ENCODE results near the gene REPS2.

REPS2 gene

DNA sequence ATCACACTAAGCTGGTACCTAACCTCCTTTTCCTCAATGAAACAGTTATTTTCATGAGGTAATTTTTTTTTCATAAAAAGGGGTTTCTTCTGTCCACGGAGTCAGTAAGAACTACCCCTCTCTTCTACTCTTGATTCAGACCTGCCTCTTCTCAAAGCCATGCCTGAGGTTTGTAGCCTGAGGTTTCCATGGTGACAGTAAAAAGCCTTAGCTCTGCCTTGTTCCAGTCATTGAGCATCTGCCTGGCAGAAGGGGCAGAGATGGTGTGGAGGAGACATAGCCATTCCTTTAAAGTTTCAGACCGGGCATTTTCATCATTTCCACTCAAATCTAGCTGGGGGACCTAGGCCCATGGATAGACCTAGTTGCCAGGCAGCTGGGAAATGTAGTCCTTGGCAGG is 135.5 kb downstream of the REPS2 start:
- peak; percentile 10 for DNase-seq (ENCODE audit: low spot score)

- DNase-seq (ENCODE audit: low spot score): peak; percentile 23
Measured at GRCh38 chrX:17082831-17083230, 136.4 kb downstream of the REPS2 start.

GRCh38 chrX:17086317-17086716 is 139.9 kb downstream of the REPS2 start:
- no peak for DNase-seq (ENCODE audit: low spot score)

DNA sequence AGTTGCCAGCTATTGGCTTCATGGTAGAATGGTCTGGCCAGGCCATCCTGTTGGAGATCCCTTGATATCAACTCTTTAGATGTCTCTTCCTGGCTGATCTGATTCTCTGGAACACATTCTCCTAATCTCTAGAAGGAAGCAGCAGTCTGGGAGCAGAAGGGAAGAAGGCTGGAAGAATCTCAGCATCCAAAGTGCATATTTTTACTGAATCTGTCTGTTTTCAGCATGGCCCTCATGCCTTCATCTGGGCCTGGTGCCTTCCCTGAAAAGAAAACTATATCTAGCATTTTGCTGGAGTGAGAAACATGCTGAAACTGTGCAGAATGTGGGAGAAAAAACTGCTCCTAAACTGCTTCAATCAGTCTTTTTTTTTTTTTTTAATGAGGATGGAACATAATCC is 148.7 kb downstream of the REPS2 start:
- no peak for DNase-seq (ENCODE audit: low spot score)

GRCh38 chrX:17098516-17099247 is 152.2 kb downstream of the REPS2 start:
- no peak for DNase-seq (ENCODE audit: low spot score)

DNA sequence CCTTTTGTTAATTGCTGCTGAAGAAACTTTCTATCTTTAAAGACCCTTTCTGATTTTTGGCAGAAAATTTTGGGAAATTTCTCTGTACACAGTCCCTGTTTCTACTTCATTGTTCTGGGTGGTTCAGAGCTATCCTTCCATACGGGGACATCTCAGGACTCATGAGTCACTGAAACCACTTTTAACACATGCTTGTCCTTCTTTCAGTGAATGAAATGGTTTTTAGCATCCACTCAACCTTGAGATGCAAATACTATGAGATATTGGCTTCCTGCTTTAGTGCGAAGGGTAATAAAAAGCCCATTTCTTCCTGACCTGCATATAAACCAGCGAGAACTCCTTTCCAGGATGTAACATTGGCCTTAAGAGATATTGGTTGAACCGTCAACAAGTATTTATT is 158.0 kb downstream of the REPS2 start:
- no peak for DNase-seq (ENCODE audit: low spot score)

DNA sequence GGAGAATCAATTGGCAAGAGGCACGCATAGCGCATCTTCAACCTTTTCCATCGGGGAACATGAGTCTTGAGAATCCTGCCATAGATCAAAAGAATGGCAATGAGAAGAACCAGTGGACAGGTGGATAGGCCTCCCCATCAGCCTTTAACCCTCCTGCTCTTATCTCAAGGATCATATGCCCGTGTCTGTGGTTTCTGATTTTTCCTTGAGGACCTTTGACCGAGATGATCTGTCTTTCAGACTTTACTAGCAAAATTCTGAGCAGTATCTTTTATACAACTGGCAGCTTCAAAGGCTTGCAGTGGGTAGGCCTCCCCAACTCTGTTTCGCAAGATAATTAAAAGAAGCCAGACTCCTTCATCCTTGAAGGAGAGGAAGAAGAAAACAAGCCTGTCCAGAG is 174.4 kb downstream of the REPS2 start:
- no peak for DNase-seq (ENCODE audit: low spot score)

- no peak for DNase-seq (ENCODE audit: low spot score)
Measured at GRCh38 chrX:17154001-17154400, 207.5 kb downstream of the REPS2 start.

- no peak for DNase-seq (ENCODE audit: low spot score)
Measured at GRCh38 chrX:17160975-17161374, 214.5 kb downstream of the REPS2 start.

GRCh38 chrX:17161991-17162390 is 215.5 kb downstream of the REPS2 start:
- DNase-seq (ENCODE audit: low spot score): no peak

GRCh38 chrX:17164079-17164478 is 217.6 kb downstream of the REPS2 start:
- no peak for DNase-seq (ENCODE audit: low spot score)

DNA sequence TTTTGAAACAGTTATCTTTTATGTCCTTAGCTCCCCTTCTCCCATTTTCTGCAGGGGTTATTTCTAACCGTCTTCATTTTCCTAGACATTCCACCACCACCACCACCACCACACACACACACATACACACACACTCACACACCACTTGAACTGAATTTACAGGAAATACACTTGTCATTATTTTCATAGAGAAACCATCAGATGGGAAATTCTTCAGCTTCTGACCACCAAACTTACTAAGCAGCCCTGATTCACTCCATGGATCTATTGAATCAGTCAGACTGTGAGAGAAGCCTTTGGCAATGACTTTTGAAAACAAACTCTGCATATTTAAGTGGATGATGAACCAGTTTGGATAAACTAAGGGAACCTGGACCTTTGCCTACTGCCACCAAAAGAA is 218.5 kb downstream of the REPS2 start:
- no peak for DNase-seq (ENCODE audit: low spot score)

DNA sequence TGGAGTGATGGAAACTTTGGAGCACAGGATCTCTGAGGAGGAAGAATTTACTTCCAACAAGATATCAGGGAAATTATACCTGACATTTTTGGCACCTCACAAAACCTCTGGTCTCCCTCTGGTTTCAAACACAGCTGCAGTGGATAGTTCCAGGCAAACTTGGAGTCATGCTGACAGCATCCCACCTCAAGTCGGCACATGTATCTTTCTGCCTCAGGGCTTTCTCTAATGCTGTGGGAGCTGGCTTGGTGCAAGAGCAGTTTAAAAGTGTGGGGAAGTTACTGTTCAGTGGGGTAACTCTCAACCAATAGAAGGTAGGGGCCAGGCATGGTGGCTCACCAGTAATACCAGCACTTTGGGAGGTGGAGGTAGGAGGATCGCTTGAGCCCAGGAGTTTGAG is 221.5 kb downstream of the REPS2 start:
- DNase-seq (ENCODE audit: low spot score): no peak

GRCh38 chrX:17170973-17171372 is 224.5 kb downstream of the REPS2 start:
- no peak for DNase-seq (ENCODE audit: low spot score)

DNA sequence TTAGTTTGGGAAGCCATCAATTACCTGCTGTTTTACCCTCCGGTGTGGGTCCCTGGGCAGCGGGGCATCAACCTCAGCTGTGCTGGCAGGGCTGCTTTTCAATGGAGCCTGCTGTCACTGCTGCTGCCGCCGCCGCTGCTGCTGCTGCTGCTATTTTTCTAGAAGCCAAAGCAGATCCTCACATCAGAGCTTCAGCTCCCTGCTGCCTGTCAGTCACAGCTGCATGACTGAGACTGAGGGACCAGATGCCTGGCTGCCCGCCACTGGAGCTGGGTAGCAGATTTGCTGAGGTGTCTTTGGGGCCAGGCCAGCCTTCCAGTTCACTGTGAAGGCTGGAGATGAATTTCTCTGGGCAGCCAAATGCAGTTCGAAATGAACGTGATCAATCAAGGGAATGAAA is 228.2 kb downstream of the REPS2 start:
- DNase-seq (ENCODE audit: low spot score): peak; percentile 79

- no peak for DNase-seq (ENCODE audit: low spot score)
Measured at GRCh38 chrX:17182317-17182716, 235.9 kb downstream of the REPS2 start.

DNA sequence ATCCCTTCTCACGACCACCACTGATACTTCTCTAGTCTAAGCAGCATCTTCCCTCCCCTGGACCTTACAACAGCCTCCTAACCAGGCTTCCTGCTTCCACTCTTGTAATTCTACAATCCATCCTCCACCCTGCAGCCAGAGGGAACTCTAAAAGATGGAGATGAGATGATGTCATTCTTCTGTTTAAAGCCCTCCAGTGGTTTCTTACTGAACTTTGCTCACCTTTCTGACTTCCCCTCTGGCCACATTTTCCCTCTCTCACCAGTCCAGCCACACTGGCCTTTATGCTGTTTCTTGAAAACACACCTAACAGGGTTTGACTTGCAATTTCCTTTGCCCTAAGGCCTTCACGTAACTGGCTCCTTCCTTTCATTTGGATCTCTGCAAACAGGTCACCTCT is 237.1 kb downstream of the REPS2 start:
- DNase-seq (ENCODE audit: low spot score): no peak

DNA sequence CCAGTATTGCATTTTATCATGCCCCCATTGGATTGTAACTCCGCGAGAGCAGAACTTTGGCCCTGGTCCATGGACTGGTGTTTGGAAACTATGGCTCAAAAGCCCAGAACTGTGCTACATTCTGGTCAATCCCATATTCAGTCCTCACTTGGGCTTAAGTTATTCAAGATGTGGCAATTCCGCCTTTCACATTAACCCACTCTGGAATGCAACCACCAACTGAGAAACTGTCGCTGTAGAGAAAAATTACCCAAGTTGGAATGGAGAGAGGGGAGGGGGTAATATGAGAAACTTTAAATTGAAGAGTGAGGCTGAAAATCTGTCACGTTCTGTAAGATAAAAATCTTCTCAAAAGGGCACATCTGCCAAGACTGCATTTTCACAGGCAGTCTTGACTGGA is 239.0 kb downstream of the REPS2 start:
- no peak for DNase-seq (ENCODE audit: low spot score)

DNA sequence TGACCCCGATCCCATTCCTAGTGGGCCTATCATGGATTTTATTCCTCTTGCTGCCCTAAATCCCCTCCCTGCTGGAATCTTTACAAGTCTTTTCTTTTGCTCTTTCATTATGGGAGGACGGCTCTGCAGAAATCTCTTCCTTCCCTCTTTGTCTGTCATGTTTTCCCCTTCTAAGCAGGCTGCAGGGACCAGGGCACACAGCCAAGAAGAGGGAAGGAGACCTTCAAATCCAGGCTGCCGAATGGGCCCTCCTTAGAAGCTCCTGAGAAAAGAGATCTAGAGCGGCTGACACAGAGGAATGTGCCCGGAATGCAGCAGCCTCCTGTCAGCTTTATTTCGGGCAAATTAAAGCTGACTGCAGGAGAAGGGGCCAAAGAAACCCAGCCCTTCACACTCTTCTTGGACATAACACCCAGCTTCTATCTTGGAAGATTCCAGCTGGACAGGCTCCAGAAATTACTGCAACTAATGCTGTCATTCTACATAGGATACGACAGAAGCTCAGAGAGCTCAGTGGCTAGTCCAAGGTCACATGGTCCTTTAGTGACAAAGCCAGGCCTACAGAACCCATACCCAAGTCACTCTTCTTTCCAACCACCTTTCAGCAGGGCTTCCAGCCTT is 240.8 kb downstream of the REPS2 start:
- DNase-seq (ENCODE audit: low spot score): peak; percentile 28

DNA sequence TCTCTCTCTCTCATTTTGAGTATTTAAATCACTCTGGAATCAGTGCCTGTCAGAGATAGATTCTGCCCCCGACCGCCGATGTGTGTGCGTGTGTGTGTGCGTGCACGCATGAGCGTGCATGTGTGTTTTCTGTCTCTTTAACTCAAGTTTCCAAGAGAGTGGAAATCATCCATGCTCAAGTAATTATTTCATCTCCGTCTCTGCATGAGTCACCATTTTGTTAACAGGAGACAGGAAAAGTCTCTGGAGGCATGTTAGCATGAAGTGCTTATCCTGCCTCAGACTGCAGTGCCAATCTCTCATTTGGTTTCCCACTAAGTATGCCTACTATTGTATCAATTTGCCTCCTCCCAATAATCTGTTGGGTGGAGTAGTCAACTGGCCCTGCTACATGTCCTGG is 245.6 kb downstream of the REPS2 start:
- no peak for DNase-seq (ENCODE audit: low spot score)
